ENCODE measurements around the gene PCP4.

DNA sequence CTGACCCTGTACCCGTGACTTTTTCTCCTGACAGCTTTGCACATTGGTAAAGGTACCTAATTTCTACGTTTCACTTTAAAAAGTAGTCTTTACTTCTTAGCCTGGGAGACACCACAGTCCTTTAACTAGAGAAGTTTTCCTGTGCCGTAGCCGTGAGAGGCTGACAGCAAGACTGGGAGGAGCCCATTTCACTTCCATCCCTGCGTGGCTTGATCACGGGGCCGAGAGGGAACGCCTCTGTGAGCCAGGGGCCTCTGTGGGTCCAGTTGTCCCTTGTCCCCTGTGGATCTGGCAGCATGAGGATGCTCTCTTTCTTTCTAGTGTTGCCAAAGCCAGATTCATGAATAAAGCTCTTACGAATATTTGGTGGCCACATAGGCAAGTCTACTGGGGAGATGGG lies 21.6 kb downstream of the PCP4 start:
- TF ChIP-seq POLR2A (conservative IDR thresholded peaks at IDR 0.05) (no peak), ZNF589 (CRISPR knock-in tag; IDR thresholded peaks at IDR 0.05; ENCODE audit: low read depth) (no peak), CUX1 (CRISPR knock-in tag; IDR thresholded peaks at IDR 0.05) (no peak), TARDBP (IDR thresholded peaks at IDR 0.05) (no peak), SMARCA4 (IDR thresholded peaks at IDR 0.05) (no peak), ZNF274 (IDR thresholded peaks at IDR 0.05; ENCODE audit: borderline replicate concordance, low read depth, low read length) (no peak), NCOA2 (IDR thresholded peaks at IDR 0.05; ENCODE audit: partially characterized antibody in 2 of 2) (no peak), NR2F6 (CRISPR knock-in tag; IDR thresholded peaks at IDR 0.05) (no peak), POLR2AphosphoS5 (IDR thresholded peaks at IDR 0.05; ENCODE audit: control insufficient read depth, insufficient read depth, low read depth, low read length) (no peak), ZBTB7A (IDR thresholded peaks at IDR 0.05; ENCODE audit: borderline replicate concordance, control insufficient read depth, low read depth, low read length) (no peak), ZNF445 (CRISPR knock-in tag; IDR thresholded peaks at IDR 0.05; ENCODE audit: low read depth) (no peak), CHD2 (IDR thresholded peaks at IDR 0.05; ENCODE audit: low read depth, low read length) (no peak)
- TF ChIP-seq, protein P1, sequence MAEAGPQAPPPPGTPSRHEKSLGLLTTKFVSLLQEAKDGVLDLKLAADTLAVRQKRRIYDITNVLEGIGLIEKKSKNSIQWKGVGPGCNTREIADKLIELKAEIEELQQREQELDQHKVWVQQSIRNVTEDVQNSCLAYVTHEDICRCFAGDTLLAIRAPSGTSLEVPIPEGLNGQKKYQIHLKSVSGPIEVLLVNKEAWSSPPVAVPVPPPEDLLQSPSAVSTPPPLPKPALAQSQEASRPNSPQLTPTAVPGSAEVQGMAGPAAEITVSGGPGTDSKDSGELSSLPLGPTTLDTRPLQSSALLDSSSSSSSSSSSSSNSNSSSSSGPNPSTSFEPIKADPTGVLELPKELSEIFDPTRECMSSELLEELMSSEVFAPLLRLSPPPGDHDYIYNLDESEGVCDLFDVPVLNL (CRISPR knock-in tag; IDR thresholded peaks at IDR 0.05; ENCODE audit: low read depth): no peak
- TF ChIP-seq, protein P2, sequence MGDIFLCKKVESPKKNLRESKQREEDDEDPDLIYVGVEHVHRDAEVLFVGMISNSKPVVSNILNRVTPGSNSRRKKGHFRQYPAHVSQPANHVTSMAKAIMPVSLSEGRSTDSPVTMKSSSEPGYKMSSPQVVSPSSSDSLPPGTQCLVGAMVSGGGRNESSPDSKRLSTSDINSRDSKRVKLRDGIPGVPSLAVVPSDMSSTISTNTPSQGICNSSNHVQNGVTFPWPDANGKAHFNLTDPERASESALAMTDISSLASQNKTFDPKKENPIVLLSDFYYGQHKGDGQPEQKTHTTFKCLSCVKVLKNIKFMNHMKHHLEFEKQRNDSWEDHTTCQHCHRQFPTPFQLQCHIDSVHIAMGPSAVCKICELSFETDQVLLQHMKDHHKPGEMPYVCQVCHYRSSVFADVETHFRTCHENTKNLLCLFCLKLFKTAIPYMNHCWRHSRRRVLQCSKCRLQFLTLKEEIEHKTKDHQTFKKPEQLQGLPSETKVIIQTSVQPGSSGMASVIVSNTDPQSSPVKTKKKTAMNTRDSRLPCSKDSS (IDR thresholded peaks at IDR 0.05; ENCODE audit: low read depth, partially characterized antibody): no peak

Measured in K562 (cell line).